GM18502 (cell line): ENCODE measurements around the gene MSMP.

ENCODE experiments used
- ATAC-seq: cut with Tn5 transposase; IDR thresholded peaks from one replicate; pipeline ENCODE4 v1.9.1; 2021; ENCODE audit warnings: mild to moderate bottlenecking; ENCODE audit not compliant: unreplicated experiment, poor library complexity

The MSMP gene

DNA sequence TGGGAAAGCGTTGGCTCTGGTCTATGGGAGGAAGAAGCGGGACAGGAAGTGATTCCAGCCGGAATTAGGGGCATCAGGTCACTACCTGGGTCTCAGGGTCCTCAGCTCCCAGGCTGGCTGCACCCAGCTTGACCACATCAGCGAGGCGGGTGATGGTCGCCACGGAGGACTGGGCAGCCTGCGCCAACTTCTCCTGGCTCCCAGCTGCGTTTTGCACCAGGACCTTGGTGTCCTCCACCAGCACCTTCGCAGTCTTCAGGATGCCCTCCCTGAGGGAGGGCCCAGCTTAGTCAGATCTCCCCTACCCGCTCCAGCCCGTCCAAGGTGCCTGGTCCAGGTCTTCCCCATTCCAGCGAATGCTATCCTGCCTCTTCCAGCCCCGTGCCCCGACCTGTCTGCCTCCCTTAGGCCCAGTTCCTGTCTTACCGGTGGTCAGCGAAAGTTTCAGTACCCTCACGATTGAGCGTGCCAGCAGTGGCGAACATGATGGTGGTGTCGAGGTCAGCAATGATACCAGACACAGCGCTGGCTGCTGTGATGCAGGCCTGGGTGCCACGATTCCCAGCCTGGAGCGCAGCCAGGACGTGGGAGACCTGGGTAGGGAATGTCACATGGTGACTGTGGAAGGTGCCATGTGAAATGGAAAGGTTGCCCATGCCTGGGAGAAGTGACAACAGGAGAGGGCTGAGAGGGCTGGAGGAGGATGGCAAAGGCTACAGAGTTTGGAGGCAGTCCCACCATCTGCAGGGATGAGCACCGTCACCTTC, 50.0 kb downstream of the MSMP start:
- ATAC-seq: no peak
